Thyroid gland (tissue), 4 donors: ENCODE measurements around the gene C20orf204. TPM values are rescaled to one million over a fixed set of nuclear protein-coding genes. Genes with fewer than 3 reads are reported as not detected.

Experiments
- DNase-seq, 2 donors: peaks; one replicate each; pipeline ENCODE4 v3.0.0-alpha.2; 2019
- H3K27ac ChIP-seq, 3 donors: fragments of 200-600 bp; sonication (generic); 1 replicate in 2 of 3; 2 replicates in 1 of 3; pipeline ENCODE4 v1.5.1; 2016 to 2019; ENCODE audit warnings: mild to moderate bottlenecking in 1 of 3, moderate library complexity in 1 of 3
- H3K27me3 ChIP-seq: fragments of 200-600 bp; sonication (generic); one replicate; pipeline ENCODE4 v1.5.1; 2019
- H3K36me3 ChIP-seq, 2 donors: fragments of 200-600 bp; sonication (generic); one replicate each; pipeline ENCODE4 v1.5.1; 2016 to 2019
- H3K4me1 ChIP-seq, 2 donors: fragments of 200-600 bp; sonication (generic); one replicate each; pipeline ENCODE4 v1.5.1; 2017 to 2019
- H3K4me3 ChIP-seq, 3 donors: fragments of 200-600 bp; sonication (generic); replicated peaks in 1 of 3; 1 replicate in 2 of 3; 2 replicates in 1 of 3; pipeline ENCODE4 v1.5.1; 2016; ENCODE audit warnings: mild to moderate bottlenecking in 1 of 3
- H3K9me3 ChIP-seq: fragments of 200-600 bp; sonication (generic); one replicate; pipeline ENCODE4 v1.5.1; 2017
- CTCF ChIP-seq, 6 experiments: fragments of 200-600 bp in 3 of 6; fragments of 450-650 bp in 3 of 6; sonication (generic) in 3 of 6; IDR thresholded peaks; one replicate each; pipeline ENCODE4 v1.5.1; 2016 to 2019; ENCODE audit warnings: antibody characterized with exemption in 6 of 6, mild to moderate bottlenecking in 2 of 6, inconsistent platforms in 1 of 6, moderate library complexity in 1 of 6
- POLR2A ChIP-seq, 2 donors: fragments of 450-650 bp; IDR thresholded peaks; one replicate each; pipeline ENCODE4 v1.6.1; 2017; ENCODE audit warnings: antibody characterized with exemption in 2 of 2, mild to moderate bottlenecking in 2 of 2, moderate library complexity in 1 of 2
- WGBS, 2 donors: methylation state at CpG; one replicate each; pipeline ENCODE4 v1.1.5; 2017; 5-methylcytosine and 5-hydroxymethylcytosine counted together
- intact Hi-C: fragments of 100-400 bp; cut with DNase I; formaldehyde crosslinking; loops from one replicate; pipeline ENCODE4 v1.15.1; 2023
- total RNA-seq, 4 donors: library from RNA; depleted of rRNA; stranded (reverse); fragments of >200 nt; gene quantifications; one replicate each; pipeline ENCODE4 v1.2.3, GENCODE V29; 2016

The C20orf204 gene
- total RNA-seq, 4 donors from 2014 or later, result 0.11 to 2.6 (median 0.59) TPM

GRCh38 chr20:64044484-64045247 lies 8.7 kb downstream of the C20orf204 start:
- peaks cover 4% of the 10 kb centered on the region in 2 donors for H3K36me3 ChIP-seq
- H3K4me3 ChIP-seq, result no peak overlapping the region
- whole genome bisulfite sequencing, 2 donors, result 59 to 65% methylated on average over 6 to 14 of the region's 14 CpGs
- intact Hi-C loops, result no loop called here
- DNase-seq, result no peak
- H3K9me3 ChIP-seq, result no peaks in the 10 kb centered on the region
- TF ChIP-seq POLR2A (IDR thresholded peaks at IDR 0.05) (no peak), CTCF (IDR thresholded peaks at IDR 0.05) (no peak)
- H3K27me3 ChIP-seq, result peaks cover 1% of the 10 kb centered on the region
- peak overlapping the region in 1 of 3 donors; percentile 24 for H3K27ac ChIP-seq
- H3K4me1 ChIP-seq, result peaks cover 1 to 34% of the 10 kb centered on the region in 2 donors

GRCh38 chr20:64045346-64046011 lies 9.5 kb downstream of the C20orf204 start:
- Histone ChIP-seq H3K27me3 (peaks cover 4% of the 10 kb centered on the region), H3K27ac (peak overlapping the region in 1 of 3 donors; percentile 24)
- 54 to 66% methylated on average over 7 to 8 of the region's 11 CpGs for WGBS, 2 donors

GRCh38 chr20:64047046-64047389 lies 11.0 kb downstream of the C20orf204 start:
- no peak overlapping the region for H3K27ac ChIP-seq
- intact Hi-C loops, result no loop called here
- 60 to 74% methylated on average over 8 of the region's 8 CpGs for WGBS, 2 donors

More at GRCh38 chr20:64045346-64046011, 9.5 kb downstream of the C20orf204 start:
- Histone ChIP-seq H3K4me1 (peaks cover 3 to 29% of the 10 kb centered on the region in 2 donors), H3K36me3 (peaks cover 4% of the 10 kb centered on the region in 2 donors), H3K9me3 (no peaks in the 10 kb centered on the region), H3K4me3 (no peak overlapping the region)
- intact Hi-C loops, result no loop called here
- no peak for DNase-seq
- no peak for TF ChIP-seq POLR2A (IDR thresholded peaks at IDR 0.05)
- no peak for TF ChIP-seq CTCF (IDR thresholded peaks at IDR 0.05)

GRCh38 chr20:64047968-64048401 lies 12.0 kb downstream of the C20orf204 start:
- Histone ChIP-seq H3K27ac (no peak overlapping the region), H3K9me3 (no peaks in the 10 kb centered on the region), H3K4me3 (peak overlapping the region in 1 of 3 donors; percentile 26), H3K4me1 (peaks cover 3 to 10% of the 10 kb centered on the region in 2 donors), H3K27me3 (peaks cover 4% of the 10 kb centered on the region), H3K36me3 (peaks cover 4% of the 10 kb centered on the region in 2 donors)
- TF ChIP-seq POLR2A (IDR thresholded peaks at IDR 0.05) (no peak), CTCF (IDR thresholded peaks at IDR 0.05) (no peak)
- WGBS, 2 donors, result 31 to 40% methylated on average over 3 to 10 of the region's 49 CpGs
- intact Hi-C loops, result no loop called here
- no peak for DNase-seq

More at GRCh38 chr20:64047046-64047389, 11.0 kb downstream of the C20orf204 start:
- no peaks in the 10 kb centered on the region for H3K9me3 ChIP-seq
- DNase-seq, result no peak
- TF ChIP-seq CTCF (IDR thresholded peaks at IDR 0.05) (no peak), POLR2A (IDR thresholded peaks at IDR 0.05) (no peak)
- peaks cover 3 to 16% of the 10 kb centered on the region in 2 donors for H3K4me1 ChIP-seq
- peaks cover 4% of the 10 kb centered on the region for H3K27me3 ChIP-seq
- H3K36me3 ChIP-seq, result peaks cover 4% of the 10 kb centered on the region in 2 donors
- peak overlapping the region in 1 of 3 donors; percentile 26 for H3K4me3 ChIP-seq
